DND-41 (cell line): ENCODE data around the gene GALNT7.

Source experiments
- CTCF ChIP-seq: IDR thresholded peaks from 2 replicates; pipeline ENCODE4 v1.5.1; 2012; ENCODE audit warnings: borderline replicate concordance, low read length, moderate library complexity, mild to moderate bottlenecking; ENCODE audit not compliant: poor library complexity, severe bottlenecking; ENCODE audit errors: extremely low read depth
- EZH2 ChIP-seq: IDR thresholded peaks from 3 replicates; pipeline ENCODE4 v1.6.1; 2012; ENCODE audit warnings: borderline replicate concordance, low read depth, mild to moderate bottlenecking, moderate library complexity, low read length, inconsistent platforms; ENCODE audit not compliant: severe bottlenecking

DNA sequence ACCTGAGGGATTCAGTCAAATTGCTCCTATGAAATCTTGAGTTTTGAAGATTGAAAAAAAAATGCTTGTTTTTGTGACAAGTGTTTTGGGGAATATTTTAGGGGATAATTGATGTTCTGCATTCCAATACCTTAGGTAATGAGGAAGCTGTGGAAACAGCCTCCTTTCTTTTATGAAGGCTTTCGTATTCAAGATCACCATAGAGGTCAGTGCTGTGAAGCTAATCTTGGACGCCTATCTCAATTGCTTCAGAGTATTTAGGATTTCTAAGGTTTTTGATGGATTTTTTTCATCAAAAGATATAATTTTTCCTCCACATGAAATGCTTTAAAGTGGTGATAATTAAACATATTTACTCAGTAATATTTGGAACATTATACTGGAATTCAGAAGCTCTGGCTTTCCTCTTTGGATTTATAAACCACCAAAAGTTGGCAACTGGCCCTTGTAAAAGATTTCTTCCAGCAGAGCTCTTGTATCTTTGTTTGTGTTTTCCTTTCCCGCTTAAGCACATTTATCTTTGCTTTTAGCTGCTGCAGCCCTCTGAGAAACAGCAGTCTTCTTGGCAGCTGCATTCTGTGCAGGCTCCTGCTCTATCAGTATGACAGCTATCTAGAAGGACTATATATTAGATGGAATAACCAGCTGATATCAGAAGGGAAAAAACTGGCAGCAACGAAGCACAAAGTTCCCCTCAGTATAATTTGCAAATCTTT is 101.9 kb downstream of the GALNT7 start:
- TF ChIP-seq CTCF (no peak), EZH2 (no peak)
